Measurements from ENCODE around the gene DLEC1.

The DLEC1 gene

GRCh38 chr3:38022896-38023709 is 15.9 kb upstream of the DLEC1 start:
- H3K4me1 ChIP-seq (ENCODE audit: low read length): peaks cover 13% of the 10 kb centered on the region
- H2AFZ ChIP-seq (ENCODE audit: low read depth, low read length): no peak overlapping the region
- no peak overlapping the region for H3K27ac ChIP-seq (ENCODE audit: low read length)
- H3K4me2 ChIP-seq (ENCODE audit: low read length): 0 out of 2 replicates have a peak overlapping the region, but pooled peaks have one; percentile 94
- TF ChIP-seq EZH2phosphoT487 (IDR thresholded peaks at IDR 0.05; ENCODE audit: low read depth): no peak
- TF ChIP-seq CTCF (IDR thresholded peaks at IDR 0.05; ENCODE audit: low read depth, low read length): no peak
- H3K27me3 ChIP-seq (ENCODE audit: low read depth, low read length): no peaks in the 10 kb centered on the region
- H3K79me2 ChIP-seq (ENCODE audit: low read length): no peaks in the 10 kb centered on the region
- H3K36me3 ChIP-seq (replicated peaks; ENCODE audit: low read depth, low read length): no peaks in the 10 kb centered on the region
- no peaks in the 10 kb centered on the region for H3K9me3 ChIP-seq (ENCODE audit: insufficient read depth, low read length)
- no peak overlapping the region for H3K9ac ChIP-seq (ENCODE audit: low read length)
- no peaks in the 10 kb centered on the region for H4K20me1 ChIP-seq (ENCODE audit: insufficient read depth, low read length)
- no peak overlapping the region for H3K4me3 ChIP-seq (ENCODE audit: low read length)

GRCh38 chr3:38026856-38027255 is 12.2 kb upstream of the DLEC1 start:
- Histone ChIP-seq H3K27ac (ENCODE audit: low read length) (no peak overlapping the region), H3K4me2 (ENCODE audit: low read length) (no peak overlapping the region), H3K27me3 (ENCODE audit: low read depth, low read length) (no peaks in the 10 kb centered on the region), H3K9ac (ENCODE audit: low read length) (no peak overlapping the region), H3K79me2 (ENCODE audit: low read length) (no peaks in the 10 kb centered on the region), H3K4me1 (ENCODE audit: low read length) (peaks cover 13% of the 10 kb centered on the region), H2AFZ (ENCODE audit: low read depth, low read length) (no peak overlapping the region), H3K4me3 (ENCODE audit: low read length) (no peak overlapping the region), H3K36me3 (replicated peaks; ENCODE audit: low read depth, low read length) (no peaks in the 10 kb centered on the region), H3K9me3 (ENCODE audit: insufficient read depth, low read length) (no peaks in the 10 kb centered on the region), H4K20me1 (ENCODE audit: insufficient read depth, low read length) (no peaks in the 10 kb centered on the region)
- no peak for TF ChIP-seq EZH2phosphoT487 (IDR thresholded peaks at IDR 0.05; ENCODE audit: low read depth)
- no peak for TF ChIP-seq CTCF (IDR thresholded peaks at IDR 0.05; ENCODE audit: low read depth, low read length)

GRCh38 chr3:38027466-38028465 is 11.2 kb upstream of the DLEC1 start:
- Histone ChIP-seq H3K79me2 (ENCODE audit: low read length) (no peaks in the 10 kb centered on the region), H3K36me3 (replicated peaks; ENCODE audit: low read depth, low read length) (no peaks in the 10 kb centered on the region), H3K9me3 (ENCODE audit: insufficient read depth, low read length) (no peaks in the 10 kb centered on the region), H3K4me3 (ENCODE audit: low read length) (no peak overlapping the region), H3K4me2 (ENCODE audit: low read length) (no peak overlapping the region), H2AFZ (ENCODE audit: low read depth, low read length) (no peak overlapping the region), H3K9ac (ENCODE audit: low read length) (no peak overlapping the region), H4K20me1 (ENCODE audit: insufficient read depth, low read length) (no peaks in the 10 kb centered on the region), H3K4me1 (ENCODE audit: low read length) (peaks cover 13% of the 10 kb centered on the region), H3K27ac (ENCODE audit: low read length) (no peak overlapping the region), H3K27me3 (ENCODE audit: low read depth, low read length) (no peaks in the 10 kb centered on the region)
- TF ChIP-seq EZH2phosphoT487 (IDR thresholded peaks at IDR 0.05; ENCODE audit: low read depth) (no peak), CTCF (IDR thresholded peaks at IDR 0.05; ENCODE audit: low read depth, low read length) (no peak)
